ENCODE data around the gene PSMC5.
"Not testable (repeated sequence)": the region's sequence is repeated elsewhere in the genome, so short reads cannot be mapped to it uniquely, and the experiment has no call there.

PSMC5 gene

DNA sequence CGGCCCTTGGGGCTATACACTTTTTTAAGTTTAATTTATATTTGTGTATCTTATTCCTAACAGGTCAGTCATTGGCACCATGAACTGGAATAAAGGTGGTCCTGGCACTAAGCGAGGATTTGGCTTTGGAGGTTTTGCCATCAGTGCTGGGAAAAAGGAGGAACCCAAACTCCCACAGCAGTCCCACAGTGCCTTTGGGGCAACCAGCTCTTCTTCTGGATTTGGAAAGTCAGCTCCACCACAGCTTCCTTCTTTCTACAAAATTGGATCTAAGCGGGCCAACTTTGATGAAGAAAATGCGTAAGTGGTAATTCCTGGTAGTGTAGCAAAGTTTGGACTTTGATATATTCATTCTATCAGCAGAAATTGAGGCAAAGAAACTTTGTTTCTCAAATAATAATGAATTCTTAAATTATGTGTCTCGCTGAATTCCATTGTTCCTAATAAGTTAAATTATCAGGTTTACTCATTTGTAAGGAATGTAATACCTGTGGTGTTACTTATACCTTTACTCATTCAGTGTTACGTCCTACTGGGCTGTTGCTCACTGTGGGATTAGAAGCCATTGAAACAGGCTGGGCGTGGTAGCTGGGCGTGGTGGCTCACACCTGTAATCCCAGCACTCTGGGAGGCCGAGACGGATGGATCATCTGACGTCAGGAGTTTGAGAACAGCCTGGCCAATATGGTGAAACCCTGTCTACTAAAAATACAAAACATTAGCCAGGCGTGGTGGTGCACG is 40.1 kb upstream of the PSMC5 start:
- Mint-ChIP-seq H3K4me1 (peaks cover 6% of the 10 kb centered on the region), H3K36me3 (ENCODE audit: low read depth) (peaks cover 40% of the 10 kb centered on the region), H3K9me3 (no peaks in the 10 kb centered on the region), H3K27me3 (ENCODE audit: low read depth, poor library complexity) (no peaks in the 10 kb centered on the region), H3K27ac (no peak overlapping the region), H3K4me3 (no peak overlapping the region)
- TF ChIP-seq, protein P1, sequence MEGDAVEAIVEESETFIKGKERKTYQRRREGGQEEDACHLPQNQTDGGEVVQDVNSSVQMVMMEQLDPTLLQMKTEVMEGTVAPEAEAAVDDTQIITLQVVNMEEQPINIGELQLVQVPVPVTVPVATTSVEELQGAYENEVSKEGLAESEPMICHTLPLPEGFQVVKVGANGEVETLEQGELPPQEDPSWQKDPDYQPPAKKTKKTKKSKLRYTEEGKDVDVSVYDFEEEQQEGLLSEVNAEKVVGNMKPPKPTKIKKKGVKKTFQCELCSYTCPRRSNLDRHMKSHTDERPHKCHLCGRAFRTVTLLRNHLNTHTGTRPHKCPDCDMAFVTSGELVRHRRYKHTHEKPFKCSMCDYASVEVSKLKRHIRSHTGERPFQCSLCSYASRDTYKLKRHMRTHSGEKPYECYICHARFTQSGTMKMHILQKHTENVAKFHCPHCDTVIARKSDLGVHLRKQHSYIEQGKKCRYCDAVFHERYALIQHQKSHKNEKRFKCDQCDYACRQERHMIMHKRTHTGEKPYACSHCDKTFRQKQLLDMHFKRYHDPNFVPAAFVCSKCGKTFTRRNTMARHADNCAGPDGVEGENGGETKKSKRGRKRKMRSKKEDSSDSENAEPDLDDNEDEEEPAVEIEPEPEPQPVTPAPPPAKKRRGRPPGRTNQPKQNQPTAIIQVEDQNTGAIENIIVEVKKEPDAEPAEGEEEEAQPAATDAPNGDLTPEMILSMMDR (IDR thresholded peaks at IDR 0.05): no peak
- DNase-seq: no peak

DNA sequence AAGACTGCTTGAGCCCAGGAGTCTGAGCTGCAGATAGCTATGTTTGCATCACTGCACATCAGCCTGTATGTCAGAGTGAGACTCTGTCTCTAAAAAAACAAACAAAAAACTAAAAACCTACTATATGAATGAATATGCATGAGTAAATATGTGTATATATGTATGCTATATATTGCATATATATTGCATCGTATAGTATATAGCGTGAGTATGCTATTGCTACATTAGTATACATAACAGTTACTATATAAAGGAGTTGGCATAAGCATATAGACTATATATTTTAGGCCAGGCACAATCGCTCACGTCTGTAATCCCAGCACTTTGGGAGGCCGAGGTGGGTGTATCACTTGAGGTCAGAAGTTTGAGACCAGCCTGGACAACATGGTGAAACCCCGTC is 37.2 kb upstream of the PSMC5 start:
- DNase-seq: no peak
- Mint-ChIP-seq H3K4me3 (no peak overlapping the region), H3K4me1 (no peaks in the 10 kb centered on the region), H3K27ac (no peak overlapping the region), H3K36me3 (ENCODE audit: low read depth) (peaks cover 55% of the 10 kb centered on the region), H3K9me3 (no peaks in the 10 kb centered on the region), H3K27me3 (ENCODE audit: low read depth, poor library complexity) (no peaks in the 10 kb centered on the region)
- TF ChIP-seq, protein P1 (IDR thresholded peaks at IDR 0.05): no peak

DNA sequence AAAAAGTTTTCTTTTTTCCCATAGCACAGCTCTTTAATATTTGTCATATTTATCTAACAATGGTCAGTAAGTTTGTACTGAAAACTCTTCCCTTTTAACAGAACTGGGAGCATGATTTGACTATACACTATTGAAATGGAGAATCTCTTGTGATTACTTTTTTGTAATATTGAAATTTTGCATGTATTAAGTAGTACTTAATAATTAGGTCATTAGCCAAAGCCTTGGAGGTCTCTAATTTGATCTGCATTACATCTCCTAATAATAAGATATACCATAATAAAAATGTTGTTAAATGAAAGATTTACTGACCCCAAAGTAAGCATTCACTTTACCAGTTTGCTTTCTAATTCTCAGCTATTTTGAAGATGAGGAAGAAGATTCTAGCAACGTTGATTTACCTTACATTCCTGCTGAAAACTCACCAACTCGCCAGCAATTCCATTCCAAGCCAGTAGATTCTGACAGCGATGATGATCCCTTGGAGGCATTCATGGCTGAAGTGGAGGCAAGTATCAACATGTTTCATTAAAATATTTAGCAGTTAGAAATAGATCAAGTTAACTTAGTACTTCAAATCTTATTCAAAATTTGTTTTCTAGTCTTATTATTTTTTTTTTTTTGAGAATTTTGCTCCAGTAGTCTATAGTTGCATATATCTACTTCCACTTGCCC is 35.0 kb upstream of the PSMC5 start:
- Mint-ChIP-seq H3K36me3 (ENCODE audit: low read depth) (peaks cover 60% of the 10 kb centered on the region), H3K4me3 (no peak overlapping the region), H3K27ac (no peak overlapping the region), H3K4me1 (no peaks in the 10 kb centered on the region), H3K9me3 (no peaks in the 10 kb centered on the region), H3K27me3 (ENCODE audit: low read depth, poor library complexity) (no peaks in the 10 kb centered on the region)
- TF ChIP-seq, protein P1 (IDR thresholded peaks at IDR 0.05): no peak
- no peak for DNase-seq

DNA sequence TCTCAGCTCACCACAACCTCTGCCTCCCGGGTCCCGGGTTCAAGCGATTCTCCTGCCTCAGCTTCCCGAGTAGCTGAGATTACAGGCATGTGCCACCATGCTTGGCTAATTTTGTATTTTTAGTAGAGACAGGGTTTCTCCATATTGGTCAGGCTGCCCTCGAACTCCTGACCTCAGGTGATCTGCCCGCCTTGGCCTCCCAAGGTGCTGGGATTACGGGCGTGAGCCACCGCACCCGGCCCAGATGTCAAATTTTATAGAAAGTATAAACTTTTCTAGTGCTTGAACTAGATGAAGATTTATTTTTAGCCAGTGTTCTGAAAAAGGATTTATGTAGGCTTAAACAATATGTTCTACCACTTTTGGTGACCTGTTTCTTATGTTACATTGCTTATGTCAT is 30.9 kb upstream of the PSMC5 start:
- not testable (repeated sequence) for H3K9me3 Mint-ChIP-seq; H3K4me3 Mint-ChIP-seq; DNase-seq; H3K27me3 Mint-ChIP-seq (ENCODE audit: low read depth, poor library complexity); H3K27ac Mint-ChIP-seq; H3K4me1 Mint-ChIP-seq
- H3K36me3 Mint-ChIP-seq (ENCODE audit: low read depth): peaks cover 71% of the 10 kb centered on the region

DNA sequence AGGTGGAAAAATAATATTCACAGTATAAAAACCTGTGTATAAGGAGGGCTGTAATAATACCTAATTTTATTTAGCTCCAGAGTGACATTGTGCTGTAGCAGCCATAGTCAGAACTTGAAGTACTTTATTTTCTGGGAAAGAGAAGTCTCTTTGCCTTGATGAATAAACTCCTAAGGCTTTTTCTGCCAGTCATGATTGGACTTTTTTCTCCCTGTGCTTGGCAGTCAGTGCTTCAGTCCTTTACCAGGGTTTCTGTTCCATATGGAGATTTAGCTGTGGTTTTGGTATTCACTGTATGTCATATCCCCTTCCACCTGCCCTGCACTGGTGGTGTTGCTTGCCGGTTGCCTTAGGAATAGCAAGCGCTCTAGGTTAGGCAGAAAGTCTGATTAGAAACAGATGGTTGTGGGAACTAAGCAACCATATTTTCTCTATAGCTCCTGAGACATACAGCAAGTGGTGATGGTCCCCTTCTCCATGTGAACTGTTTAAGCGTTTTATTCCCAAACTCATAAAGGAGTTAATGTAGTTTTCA is 28.6 kb upstream of the PSMC5 start:
- H3K4me3 Mint-ChIP-seq: no peak overlapping the region
- no peaks in the 10 kb centered on the region for H3K4me1 Mint-ChIP-seq
- H3K9me3 Mint-ChIP-seq: no peaks in the 10 kb centered on the region
- no peaks in the 10 kb centered on the region for H3K27me3 Mint-ChIP-seq (ENCODE audit: low read depth, poor library complexity)
- no peak overlapping the region for H3K27ac Mint-ChIP-seq
- peaks cover 65% of the 10 kb centered on the region for H3K36me3 Mint-ChIP-seq (ENCODE audit: low read depth)
- no peak for DNase-seq
- TF ChIP-seq, protein P1 (IDR thresholded peaks at IDR 0.05): no peak

DNA sequence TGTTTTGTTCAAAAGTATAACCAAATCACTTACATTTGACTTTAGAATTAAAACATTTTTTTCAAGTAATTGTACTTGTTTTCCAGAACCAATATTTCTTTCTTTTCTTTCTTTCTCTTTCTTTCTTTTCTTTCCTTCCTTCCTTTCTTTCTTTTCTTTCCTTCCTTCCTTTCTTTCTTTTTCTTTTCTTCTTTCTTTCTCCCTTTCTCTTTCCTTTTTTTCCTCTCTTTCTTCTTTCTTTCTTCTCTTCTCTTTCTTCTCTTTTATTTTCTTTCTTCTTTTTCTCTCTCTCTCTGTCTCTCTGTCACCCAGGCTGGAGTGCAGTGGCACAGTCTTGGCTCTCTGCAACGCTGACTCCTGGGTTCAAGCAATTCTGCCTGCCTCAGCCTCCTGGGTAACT is 26.4 kb upstream of the PSMC5 start:
- no peak for DNase-seq
- Mint-ChIP-seq H3K4me3 (no peak overlapping the region), H3K9me3 (no peaks in the 10 kb centered on the region), H3K27ac (peak overlapping the region; percentile 15), H3K36me3 (ENCODE audit: low read depth) (peaks cover 61% of the 10 kb centered on the region), H3K4me1 (no peaks in the 10 kb centered on the region), H3K27me3 (ENCODE audit: low read depth, poor library complexity) (no peaks in the 10 kb centered on the region)
- TF ChIP-seq, protein P1 (IDR thresholded peaks at IDR 0.05): no peak

All from nephron progenitor cell (in vitro differentiated cells).